NOMO-1 (cell line): Measurements from ENCODE around the gene DEFB132.

Source experiments
- DNase-seq, 2 experiments: peaks; one replicate each; lab custom pipeline; 2025; ENCODE audit not compliant: unreplicated experiment in 2 of 2; lab: John Stamatoyannopoulos, UW

Gene DEFB132

DNA sequence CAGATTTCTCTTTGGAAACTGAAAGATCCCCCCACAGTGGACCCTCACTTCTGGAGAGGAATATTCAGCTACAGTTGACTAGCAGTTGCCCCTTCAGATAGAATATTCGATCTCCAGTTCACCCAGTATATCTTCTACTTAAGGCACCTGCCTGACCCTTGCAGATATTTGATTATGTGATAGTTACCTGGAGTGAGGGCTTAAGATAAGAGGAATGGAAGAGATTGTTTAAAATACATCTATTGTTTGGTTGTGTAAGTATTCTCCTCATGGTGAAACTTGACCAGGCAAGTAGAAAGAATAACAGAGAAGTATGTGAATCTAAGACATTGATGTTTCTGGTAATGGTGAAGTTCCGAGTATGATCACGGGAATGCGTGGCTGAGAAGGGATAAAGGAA, 38.3 kb downstream of the DEFB132 start:
- DNase-seq: no peak

DNA sequence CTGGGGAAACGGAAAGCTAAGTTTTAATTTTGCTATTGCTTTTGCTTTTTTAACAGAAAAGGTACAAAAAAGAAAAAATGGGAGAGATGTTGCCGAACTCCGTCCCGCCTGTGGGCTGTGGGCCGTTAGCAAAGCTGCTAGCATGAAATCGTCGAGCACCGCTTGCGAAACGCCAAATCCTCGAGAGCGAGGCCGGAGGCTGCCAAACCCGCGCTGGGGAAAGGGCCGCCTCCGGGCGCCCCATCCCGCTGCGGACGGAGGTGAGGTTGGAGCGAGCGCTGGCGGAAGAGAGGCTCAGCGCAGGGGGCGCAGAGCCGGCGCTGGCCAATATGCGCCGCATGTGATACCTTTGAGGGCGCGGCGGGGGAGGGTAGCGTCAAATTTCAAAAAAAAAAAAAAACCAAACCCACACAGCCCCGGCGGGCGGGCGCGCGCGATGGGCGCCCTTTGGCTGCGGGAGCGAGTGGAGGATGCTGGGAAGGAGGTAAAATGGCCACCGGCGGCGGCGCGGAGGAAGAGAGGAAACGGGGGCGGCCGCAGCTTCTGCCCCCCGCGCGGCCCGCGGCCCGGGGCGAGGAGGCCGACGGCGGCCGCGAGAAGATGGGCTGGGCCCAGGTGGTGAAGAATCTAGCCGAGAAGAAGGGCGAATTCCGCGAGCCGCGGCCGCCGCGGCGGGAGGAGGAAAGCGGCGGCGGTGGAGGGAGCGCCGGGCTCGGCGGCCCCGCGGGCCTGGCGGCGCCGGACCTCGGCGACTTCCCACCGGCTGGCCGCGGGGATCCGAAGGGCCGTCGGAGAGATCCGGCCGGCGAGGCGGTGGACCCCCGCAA, 39.8 kb downstream of the DEFB132 start, which contains the start of gene ZCCHC3:
ZCCHC3 (plus strand) TSS at position 473 of the 827 bp plus-strand sequence; CDS start at position 490, 17 bp downstream.
- DNase-seq: peak; percentile 92 to 96

DNA sequence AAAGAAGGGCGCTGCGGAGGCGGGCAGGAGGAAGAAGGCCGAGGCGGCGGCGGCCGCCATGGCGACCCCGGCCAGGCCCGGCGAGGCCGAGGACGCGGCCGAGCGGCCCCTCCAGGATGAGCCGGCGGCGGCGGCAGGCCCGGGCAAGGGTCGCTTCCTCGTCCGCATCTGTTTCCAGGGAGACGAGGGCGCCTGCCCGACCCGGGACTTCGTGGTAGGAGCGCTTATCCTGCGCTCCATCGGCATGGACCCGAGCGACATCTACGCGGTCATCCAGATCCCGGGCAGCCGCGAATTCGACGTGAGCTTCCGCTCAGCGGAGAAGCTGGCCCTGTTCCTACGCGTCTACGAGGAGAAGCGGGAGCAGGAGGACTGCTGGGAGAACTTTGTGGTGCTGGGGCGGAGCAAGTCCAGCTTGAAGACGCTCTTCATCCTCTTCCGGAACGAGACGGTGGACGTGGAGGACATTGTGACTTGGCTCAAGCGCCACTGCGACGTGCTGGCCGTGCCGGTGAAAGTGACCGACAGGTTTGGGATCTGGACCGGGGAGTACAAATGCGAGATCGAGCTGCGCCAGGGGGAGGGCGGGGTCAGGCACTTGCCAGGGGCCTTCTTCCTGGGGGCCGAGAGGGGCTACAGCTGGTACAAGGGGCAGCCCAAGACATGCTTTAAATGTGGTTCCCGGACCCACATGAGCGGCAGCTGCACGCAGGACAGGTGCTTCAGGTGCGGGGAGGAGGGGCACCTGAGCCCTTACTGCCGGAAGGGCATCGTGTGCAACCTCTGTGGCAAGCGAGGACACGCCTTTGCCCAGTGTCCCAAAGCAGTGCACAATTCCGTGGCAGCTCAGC, 40.6 kb downstream of the DEFB132 start:
- DNase-seq: peak; percentile 48 to 50

DNA sequence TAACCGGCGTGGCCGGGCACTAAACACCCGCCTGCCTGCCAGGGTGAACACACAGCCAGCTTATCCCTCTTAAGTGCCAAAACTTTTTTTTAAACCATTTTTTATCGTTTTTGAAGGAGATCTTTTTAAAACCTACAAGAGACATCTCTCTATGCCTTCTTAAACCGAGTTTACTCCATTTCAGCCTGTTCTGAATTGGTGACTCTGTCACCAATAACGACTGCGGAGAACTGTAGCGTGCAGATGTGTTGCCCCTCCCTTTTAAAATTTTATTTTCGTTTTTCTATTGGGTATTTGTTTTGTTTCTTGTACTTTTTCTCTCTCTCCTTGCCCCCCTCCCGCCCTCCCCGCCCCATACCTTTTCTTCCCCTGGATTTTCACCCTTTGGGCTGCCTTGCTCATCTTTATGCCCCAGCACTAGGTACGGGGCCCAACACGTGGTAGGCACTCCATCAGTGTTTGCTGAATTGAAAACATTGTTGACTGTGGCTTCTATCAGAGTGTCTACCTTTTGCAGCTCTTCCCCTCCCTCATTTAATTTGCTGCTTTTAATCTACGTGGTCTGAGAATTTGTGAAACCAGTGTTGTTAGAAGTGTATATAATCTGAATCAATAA, 41.4 kb downstream of the DEFB132 start:
- no peak for DNase-seq

DNA sequence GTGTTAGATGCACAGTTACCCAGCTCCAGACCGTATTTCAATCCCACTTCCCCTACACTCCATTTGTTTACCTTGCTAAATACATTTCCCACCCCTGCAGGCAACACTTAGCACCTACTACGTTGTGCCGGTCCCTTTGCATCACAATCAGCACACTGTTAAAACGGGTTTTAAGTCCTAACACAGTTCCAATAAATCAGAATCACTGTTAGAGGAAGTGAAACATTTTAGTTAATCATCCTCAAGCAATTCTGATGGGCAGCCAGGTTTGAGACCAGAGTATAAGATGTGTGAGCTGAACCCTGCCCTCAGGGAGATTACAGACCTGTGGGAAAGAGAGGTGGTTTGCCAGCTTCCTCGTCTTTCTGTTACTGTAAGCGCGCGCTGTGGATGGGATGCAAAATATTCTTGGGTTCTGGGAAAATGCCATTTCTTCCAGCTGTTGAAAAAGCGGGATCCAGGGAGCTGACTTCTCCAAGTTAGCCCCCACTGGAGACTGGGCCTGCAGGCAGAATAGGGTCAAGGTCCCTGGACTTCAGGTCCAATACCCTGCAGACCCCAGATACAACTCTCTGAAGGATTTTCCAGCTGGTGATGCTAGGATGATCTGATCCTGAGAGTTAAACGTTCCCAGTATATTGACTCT, 42.9 kb downstream of the DEFB132 start:
- peak in 1 of 2 experiments; percentile 38 for DNase-seq

DNA sequence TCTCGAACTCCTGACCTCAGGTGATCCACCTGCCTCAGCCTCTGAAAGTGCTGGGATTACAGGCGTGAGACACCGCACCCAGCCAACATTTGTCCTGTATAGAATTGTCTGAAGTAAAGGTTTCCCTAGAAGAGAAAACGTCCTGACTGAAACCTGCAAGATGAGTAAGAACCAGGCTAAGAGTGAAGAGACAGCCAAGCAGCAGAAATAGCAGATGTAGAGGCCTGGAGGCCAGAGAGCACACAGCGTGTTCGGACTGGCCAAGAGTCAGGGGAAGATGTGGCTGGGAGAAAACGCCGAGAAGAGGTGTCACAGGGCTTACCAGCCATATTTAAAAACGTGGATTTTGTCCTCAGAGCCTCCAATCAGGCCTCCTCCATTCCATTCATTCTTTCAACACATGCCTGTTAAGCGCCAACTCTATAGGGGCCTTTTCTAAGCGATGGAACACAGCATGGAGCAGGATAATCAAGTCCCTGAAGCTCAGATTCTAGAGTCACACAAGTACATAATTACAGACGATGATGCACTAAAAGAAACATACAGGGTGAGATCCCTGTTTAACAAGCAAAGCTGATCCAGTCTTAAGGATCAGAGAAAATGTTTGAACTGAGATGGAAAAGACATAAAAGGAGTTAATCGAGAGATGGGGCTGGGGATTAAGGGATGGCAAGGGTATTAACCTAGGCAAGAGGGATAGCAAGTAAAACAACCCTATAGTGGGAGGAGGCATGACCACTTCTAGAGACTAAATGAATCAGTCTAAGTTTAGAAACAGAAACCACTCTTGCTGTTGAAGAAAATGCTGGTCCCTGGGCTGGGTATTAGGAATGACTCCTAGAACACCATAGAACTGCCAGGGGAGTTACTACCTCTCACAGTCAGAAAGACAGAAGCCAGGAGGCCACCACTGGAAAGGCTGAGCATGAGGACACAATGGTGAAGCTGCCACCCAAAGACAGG, 44.6 kb downstream of the DEFB132 start:
- no peak for DNase-seq

DNA sequence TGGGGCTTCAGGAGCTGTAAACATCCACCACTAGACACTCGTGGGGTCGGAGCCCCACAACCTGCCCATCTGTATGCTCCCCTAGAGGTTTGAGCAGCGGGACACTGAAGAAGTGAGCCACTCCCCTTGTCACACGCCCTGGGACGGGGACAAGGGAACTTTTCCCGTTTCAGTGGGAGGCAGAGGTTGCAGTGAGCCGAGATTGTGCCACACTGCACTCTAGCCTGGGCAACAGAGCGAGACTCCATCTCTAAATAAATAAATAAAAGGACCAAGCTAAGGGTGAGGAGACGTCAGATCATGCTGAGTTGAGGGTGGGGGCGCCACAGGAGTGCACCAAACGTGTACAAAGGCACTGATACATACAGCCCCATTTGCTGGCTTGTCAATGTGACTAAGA, 48.2 kb downstream of the DEFB132 start:
- no peak for DNase-seq

DNA sequence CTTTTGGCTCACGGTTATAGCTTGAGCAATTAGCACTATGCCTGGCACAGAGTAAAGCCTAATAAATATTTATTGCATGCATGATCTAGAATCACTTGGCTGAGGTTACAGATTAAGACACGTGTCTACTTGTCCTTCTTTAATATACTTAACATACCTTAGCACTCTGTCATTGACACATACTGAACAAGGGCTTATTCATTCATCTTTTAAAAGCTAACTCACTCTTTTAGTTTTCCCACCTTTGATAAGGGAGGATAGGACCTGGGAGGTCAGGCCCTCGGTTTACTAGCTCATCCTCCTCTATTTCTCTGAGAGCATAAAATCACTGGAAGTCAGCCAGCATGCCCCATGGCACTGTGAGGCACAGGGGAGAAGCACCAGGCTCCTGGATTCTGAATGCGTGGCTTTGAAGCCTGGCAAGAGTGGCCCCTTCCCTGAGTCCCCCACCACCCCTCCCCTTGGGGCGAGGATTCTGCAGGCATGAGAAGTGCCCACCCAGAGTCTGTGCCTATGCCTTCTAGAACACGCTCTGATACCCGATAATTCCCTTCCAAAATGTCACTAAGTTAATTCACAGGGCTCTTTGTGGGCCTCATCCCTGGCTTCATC, 51.0 kb downstream of the DEFB132 start:
- no peak for DNase-seq

DNA sequence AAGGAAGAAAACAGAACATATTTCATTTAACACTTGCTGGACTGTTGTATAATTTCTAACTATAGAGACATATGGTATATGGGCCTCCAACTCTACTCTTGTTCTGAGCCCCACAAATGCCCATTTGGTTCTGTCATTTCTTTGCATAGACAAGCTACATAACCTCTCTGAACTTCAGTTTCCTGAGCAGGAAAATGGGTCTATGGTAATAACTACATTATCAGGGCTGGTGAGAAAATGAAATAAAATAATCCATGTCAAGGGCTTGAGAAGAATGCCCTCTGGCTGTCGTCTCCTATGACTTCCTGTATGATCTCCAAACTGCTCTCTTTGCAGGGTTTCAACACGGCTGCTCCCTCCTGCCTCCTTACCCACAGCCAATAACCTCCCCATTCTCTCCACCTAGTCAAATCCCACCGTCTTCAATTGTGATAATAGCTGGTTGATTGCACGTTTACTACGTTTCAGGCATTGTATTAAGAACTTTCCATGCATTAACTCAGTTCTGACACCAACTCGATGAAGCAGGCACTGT, 51.8 kb downstream of the DEFB132 start:
- peak in 1 of 2 experiments; percentile 11 for DNase-seq

DNA sequence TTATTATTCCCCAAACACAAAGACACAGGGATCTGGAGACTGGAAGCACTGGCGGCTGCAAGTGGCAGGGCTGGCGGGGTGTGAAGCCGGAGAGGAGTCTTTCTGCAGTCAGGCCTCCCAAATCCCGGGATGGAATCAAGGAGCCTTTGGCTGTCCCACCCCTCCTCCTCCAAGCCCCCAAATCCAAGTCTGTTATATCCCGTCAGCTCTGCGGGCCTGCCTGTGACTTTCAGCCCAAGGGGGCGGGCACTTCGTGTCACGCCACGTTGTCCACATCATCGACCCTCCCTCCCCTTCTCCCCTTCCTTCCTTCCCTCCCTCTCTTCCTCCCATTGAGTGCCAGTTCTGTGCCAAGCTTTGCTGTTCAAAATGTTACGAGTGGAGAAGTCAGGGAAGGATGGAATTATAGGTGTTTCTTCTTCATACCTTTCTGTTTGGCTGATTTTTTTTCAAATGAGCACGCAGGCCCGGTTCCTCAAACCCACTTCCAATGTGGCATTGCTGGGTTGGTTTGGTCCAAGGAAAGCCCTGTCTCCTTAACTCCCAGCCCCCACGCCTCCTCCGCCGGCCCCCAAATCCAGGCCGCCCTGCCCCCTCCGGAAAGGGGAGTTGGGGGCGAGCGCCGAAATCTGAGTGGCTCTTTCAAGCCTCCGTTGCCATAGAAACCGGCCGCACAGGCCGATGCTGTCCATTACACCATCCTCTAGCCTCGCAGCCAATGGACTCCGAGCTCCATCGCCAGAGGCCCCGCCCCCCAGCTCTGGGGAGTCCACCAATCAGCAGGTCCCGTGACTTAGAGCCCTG, 52.5 kb downstream of the DEFB132 start:
- DNase-seq: peak; percentile 74 to 85

DNA sequence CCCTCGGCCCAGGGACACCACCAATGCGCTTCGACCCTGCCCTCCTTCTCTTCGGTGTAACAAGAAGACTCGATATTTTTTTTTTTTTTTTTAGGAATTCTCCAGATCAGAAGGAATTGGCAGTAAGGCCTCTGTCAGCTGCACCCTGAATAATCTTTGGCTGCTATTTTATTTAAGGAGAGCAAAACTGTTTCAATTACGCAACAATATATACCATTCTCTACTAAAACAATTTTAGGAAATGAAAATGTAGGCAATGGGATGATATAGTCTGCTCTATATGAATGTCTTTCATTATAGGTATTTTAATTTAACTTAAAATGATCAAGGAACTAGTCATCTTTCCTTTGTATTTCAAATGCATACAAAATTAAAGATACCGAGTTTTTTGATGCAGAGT, 53.1 kb downstream of the DEFB132 start:
- DNase-seq: no peak
